ENCODE data around the gene AFMID.
"Not testable (repeated sequence)": the region's sequence is repeated elsewhere in the genome, so short reads cannot be mapped to it uniquely, and the experiment has no call there.

AFMID gene

DNA sequence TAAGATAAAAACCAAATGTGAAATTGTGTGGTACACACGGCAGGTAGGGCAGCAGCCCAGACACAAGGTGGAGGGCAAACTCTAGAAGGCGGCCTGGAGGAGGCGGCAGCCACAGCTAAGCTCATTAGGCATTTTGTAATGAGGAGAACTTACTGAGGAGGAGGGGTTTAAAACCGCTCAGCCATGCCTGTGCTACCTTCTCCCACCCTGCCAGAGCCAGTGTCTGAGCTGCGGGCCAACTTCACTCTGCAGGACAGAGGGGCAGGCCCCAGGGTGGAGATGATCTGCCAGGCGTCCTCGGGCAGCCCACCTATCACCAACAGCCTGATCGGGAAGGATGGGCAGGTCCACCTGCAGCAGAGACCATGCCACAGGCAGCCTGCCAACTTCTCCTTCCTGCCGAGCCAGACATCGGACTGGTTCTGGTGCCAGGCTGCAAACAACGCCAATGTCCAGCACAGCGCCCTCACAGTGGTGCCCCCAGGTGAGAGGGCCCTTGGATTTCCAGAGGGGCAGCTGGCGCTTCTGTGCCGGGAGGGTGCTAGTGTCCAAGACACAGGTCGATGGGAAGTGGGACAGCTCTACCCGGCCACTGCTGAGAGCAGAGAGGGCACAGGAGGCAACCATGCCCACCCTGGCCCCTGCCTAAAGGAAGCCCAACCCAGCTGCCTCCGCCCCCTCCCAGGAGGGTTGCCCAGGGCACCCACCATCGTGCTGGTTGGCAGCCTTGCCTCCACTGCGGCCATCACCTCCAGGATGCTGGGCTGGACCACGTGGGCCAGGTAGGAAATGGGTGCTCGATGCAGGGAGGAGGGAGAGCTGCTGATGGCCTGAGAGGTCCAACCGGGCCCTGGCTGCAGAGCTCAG lies 23.0 kb upstream of the AFMID start:
- Histone ChIP-seq H3K27me3 (ENCODE audit: control insufficient read depth in 1 of 2, insufficient read depth in 2 of 2, low read length in 2 of 2) (no peaks in the 10 kb centered on the region), H3K36me3 (ENCODE audit: insufficient read depth, low read length) (no peaks in the 10 kb centered on the region), H3K27ac (ENCODE audit: low read depth, low read length) (no peak overlapping the region), H3K9me3 (ENCODE audit: low read length) (no peaks in the 10 kb centered on the region), H3K9ac (ENCODE audit: low read length) (no peak overlapping the region), H3K4me3 (ENCODE audit: low read depth in 1 of 2, low read length in 2 of 2) (no peak overlapping the region), H3K4me1 (ENCODE audit: insufficient read depth, low read length) (peaks cover 3% of the 10 kb centered on the region)

GRCh38 chr17:78164748-78165607 lies 22.2 kb upstream of the AFMID start:
- Histone ChIP-seq H3K4me3 (ENCODE audit: low read depth in 1 of 2, low read length in 2 of 2) (no peak overlapping the region), H3K9me3 (ENCODE audit: low read length) (no peaks in the 10 kb centered on the region), H3K36me3 (ENCODE audit: insufficient read depth, low read length) (no peaks in the 10 kb centered on the region), H3K9ac (ENCODE audit: low read length) (no peak overlapping the region), H3K27me3 (ENCODE audit: control insufficient read depth in 1 of 2, insufficient read depth in 2 of 2, low read length in 2 of 2) (no peaks in the 10 kb centered on the region), H3K4me1 (ENCODE audit: insufficient read depth, low read length) (peaks cover 9% of the 10 kb centered on the region), H3K27ac (ENCODE audit: low read depth, low read length) (no peak overlapping the region)

GRCh38 chr17:78166416-78166815 lies 20.7 kb upstream of the AFMID start:
- no peaks in the 10 kb centered on the region for H3K27me3 ChIP-seq (ENCODE audit: control insufficient read depth in 1 of 2, insufficient read depth in 2 of 2, low read length in 2 of 2)
- H3K4me3 ChIP-seq (ENCODE audit: low read depth in 1 of 2, low read length in 2 of 2): no peak overlapping the region
- no peaks in the 10 kb centered on the region for H3K36me3 ChIP-seq (ENCODE audit: insufficient read depth, low read length)
- H3K9ac ChIP-seq (ENCODE audit: low read length): no peak overlapping the region
- peaks cover 10% of the 10 kb centered on the region for H3K4me1 ChIP-seq (ENCODE audit: insufficient read depth, low read length)
- no peak overlapping the region for H3K27ac ChIP-seq (ENCODE audit: low read depth, low read length)
- H3K9me3 ChIP-seq (ENCODE audit: low read length): no peaks in the 10 kb centered on the region

DNA sequence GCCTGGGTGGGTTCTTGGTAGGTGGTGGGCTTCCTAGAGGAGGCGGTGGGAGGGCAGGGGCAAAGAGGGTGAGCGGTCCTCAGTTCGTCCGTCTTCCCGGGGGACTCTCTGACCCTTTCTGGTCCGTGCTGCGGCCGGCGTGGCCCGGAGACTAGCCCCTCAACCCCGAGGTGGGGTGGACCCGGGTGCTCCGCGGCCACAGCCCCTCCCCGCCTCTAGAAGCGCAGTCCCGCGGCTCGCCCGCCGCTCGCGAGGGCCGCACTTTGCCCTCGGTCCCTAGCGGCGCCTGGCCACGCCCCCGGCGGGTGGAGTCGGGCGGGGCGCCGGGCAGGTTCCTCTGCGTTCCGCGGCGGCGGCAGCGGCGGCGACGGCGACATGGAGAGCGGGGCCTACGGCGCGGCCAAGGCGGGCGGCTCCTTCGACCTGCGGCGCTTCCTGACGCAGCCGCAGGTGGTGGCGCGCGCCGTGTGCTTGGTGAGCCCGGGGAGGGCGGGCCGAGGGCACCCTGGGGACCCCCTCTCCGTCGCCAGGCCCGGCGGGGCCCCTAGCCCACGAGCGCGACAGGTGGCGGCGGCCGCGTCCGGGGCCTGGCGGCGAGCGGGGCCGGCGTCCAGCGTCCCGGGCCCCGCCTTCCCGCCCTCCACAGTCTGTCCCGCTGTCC lies 18.8 kb upstream of the AFMID start, which contains the start of gene SYNGR2:
Gene SYNGR2, plus strand, starts transcription at position 340 of the 661 bp plus-strand sequence. Its CDS starts 36 bp downstream, at position 376.
- Histone ChIP-seq H3K4me1 (ENCODE audit: insufficient read depth, low read length) (peaks cover 26% of the 10 kb centered on the region), H3K9me3 (ENCODE audit: low read length) (no peaks in the 10 kb centered on the region), H3K9ac (ENCODE audit: low read length) (peak within 1 kb of the TSS; percentile 53), H3K36me3 (ENCODE audit: insufficient read depth, low read length) (no peaks in the 10 kb centered on the region), H3K27me3 (ENCODE audit: control insufficient read depth in 1 of 2, insufficient read depth in 2 of 2, low read length in 2 of 2) (no peaks in the 10 kb centered on the region), H3K27ac (ENCODE audit: low read depth, low read length) (peak within 1 kb of the TSS; percentile 44), H3K4me3 (ENCODE audit: low read depth in 1 of 2, low read length in 2 of 2) (peak within 1 kb of the TSS; percentile 60 to 74)

DNA sequence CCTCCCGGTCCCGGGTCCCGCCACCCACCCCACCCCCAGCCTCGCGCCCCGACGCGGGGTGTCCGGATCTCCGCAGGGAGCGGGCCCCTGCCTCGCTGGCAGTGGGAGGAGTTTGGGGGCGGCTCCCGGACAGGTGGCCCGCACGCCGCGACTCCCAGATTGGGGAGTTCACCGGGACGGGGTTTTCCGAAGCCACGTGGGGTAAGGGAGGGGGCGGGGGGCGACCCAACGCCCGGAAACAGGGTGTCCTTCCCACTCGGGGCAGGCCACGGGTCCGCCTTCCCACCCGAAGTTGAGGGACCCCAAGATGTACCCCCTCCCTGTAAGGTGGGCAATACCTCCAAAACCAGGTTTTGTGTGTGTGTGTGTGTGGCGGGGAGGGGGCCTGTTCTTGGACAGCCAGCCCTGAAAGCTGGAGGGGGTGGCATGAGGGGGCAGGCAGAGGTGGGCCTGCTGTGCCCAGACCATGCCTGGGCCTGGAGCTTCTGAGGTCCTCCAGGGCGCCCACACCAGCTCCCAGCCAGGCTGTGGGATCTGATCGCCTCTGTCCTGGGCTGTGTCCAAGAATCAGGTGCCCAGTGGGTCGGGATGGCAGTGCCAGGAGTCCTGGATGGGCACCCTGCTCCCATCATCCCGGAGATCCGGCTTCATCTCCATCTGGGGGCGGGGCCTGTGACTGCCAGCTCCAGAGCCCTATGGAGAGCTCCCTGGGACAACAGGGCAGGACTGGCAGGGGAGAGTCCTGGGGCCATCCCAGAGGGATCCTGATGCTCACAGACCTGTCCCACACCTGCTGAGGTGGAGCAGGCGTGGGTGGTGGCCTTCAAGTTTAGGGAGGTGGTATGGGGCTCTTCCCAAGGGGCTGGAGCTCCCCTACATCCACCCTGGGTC lies 18.0 kb upstream of the AFMID start:
- Histone ChIP-seq H3K4me1 (ENCODE audit: insufficient read depth, low read length) (peaks cover 29% of the 10 kb centered on the region), H3K4me3 (ENCODE audit: low read depth in 1 of 2, low read length in 2 of 2) (peak overlapping the region; percentile 60 to 74), H3K9ac (ENCODE audit: low read length) (peak overlapping the region; percentile 53)

GRCh38 chr17:78170692-78171590 lies 16.2 kb upstream of the AFMID start:
- peaks cover 41% of the 10 kb centered on the region for H3K4me1 ChIP-seq (ENCODE audit: insufficient read depth, low read length)
- H3K9ac ChIP-seq (ENCODE audit: low read length): no peak overlapping the region
- no peak overlapping the region for H3K27ac ChIP-seq (ENCODE audit: low read depth, low read length)
- H3K9me3 ChIP-seq (ENCODE audit: low read length): no peaks in the 10 kb centered on the region
- H3K4me3 ChIP-seq (ENCODE audit: low read depth in 1 of 2, low read length in 2 of 2): no peak overlapping the region
- no peaks in the 10 kb centered on the region for H3K36me3 ChIP-seq (ENCODE audit: insufficient read depth, low read length)
- no peaks in the 10 kb centered on the region for H3K27me3 ChIP-seq (ENCODE audit: control insufficient read depth in 1 of 2, insufficient read depth in 2 of 2, low read length in 2 of 2)

More for the DNA sequence above, 18.0 kb upstream of the AFMID start:
- H3K36me3 ChIP-seq (ENCODE audit: insufficient read depth, low read length): no peaks in the 10 kb centered on the region
- no peaks in the 10 kb centered on the region for H3K9me3 ChIP-seq (ENCODE audit: low read length)
- no peaks in the 10 kb centered on the region for H3K27me3 ChIP-seq (ENCODE audit: control insufficient read depth in 1 of 2, insufficient read depth in 2 of 2, low read length in 2 of 2)
- H3K27ac ChIP-seq (ENCODE audit: low read depth, low read length): peak overlapping the region; percentile 44

- H3K9me3 ChIP-seq (ENCODE audit: low read length); H3K27ac ChIP-seq (ENCODE audit: low read depth, low read length); H3K36me3 ChIP-seq (ENCODE audit: insufficient read depth, low read length); H3K27me3 ChIP-seq (ENCODE audit: control insufficient read depth in 1 of 2, insufficient read depth in 2 of 2, low read length in 2 of 2); H3K9ac ChIP-seq (ENCODE audit: low read length); H3K4me3 ChIP-seq (ENCODE audit: low read depth in 1 of 2, low read length in 2 of 2): not testable (repeated sequence)
- H3K4me1 ChIP-seq (ENCODE audit: insufficient read depth, low read length): peaks cover 49% of the 10 kb centered on the region
Measured at GRCh38 chr17:78171591-78172248, 15.4 kb upstream of the AFMID start.

DNA sequence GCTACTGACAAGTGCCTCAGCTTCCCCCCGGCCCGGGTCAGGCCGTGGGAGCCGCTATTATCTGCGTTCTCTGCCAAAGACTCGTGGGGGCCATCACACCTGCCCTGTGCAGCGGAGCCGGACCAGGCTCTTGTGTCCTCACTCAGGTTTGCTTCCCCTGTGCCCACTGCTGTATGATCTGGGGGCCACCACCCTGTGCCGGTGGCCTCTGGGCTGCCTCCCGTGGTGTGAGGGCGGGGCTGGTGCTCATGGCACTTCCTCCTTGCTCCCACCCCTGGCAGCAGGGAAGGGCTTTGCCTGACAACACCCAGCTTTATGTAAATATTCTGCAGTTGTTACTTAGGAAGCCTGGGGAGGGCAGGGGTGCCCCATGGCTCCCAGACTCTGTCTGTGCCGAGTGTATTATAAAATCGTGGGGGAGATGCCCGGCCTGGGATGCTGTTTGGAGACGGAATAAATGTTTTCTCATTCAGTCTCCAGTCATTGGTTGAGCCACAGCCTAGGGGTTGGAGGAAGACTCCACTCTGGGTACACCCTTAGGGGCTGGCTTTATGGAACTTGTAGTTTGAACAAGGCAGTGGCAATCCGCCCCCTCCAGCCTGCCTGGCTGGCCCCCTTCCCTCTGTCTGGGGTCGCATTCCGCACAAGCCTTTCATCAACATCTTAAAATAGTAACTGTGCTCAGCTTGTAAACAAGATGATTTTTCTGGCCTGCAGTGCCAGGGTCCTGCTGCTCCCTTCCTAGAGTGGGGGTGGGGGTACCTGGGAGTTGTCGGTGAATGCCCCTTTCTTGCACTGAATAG lies 14.7 kb upstream of the AFMID start:
- no peaks in the 10 kb centered on the region for H3K27me3 ChIP-seq (ENCODE audit: control insufficient read depth in 1 of 2, insufficient read depth in 2 of 2, low read length in 2 of 2)
- H3K27ac ChIP-seq (ENCODE audit: low read depth, low read length): peak overlapping the region; percentile 27
- H3K36me3 ChIP-seq (ENCODE audit: insufficient read depth, low read length): no peaks in the 10 kb centered on the region
- H3K9me3 ChIP-seq (ENCODE audit: low read length): no peaks in the 10 kb centered on the region
- no peak overlapping the region for H3K9ac ChIP-seq (ENCODE audit: low read length)
- H3K4me1 ChIP-seq (ENCODE audit: insufficient read depth, low read length): peaks cover 49% of the 10 kb centered on the region
- H3K4me3 ChIP-seq (ENCODE audit: low read depth in 1 of 2, low read length in 2 of 2): no peak overlapping the region

DNA sequence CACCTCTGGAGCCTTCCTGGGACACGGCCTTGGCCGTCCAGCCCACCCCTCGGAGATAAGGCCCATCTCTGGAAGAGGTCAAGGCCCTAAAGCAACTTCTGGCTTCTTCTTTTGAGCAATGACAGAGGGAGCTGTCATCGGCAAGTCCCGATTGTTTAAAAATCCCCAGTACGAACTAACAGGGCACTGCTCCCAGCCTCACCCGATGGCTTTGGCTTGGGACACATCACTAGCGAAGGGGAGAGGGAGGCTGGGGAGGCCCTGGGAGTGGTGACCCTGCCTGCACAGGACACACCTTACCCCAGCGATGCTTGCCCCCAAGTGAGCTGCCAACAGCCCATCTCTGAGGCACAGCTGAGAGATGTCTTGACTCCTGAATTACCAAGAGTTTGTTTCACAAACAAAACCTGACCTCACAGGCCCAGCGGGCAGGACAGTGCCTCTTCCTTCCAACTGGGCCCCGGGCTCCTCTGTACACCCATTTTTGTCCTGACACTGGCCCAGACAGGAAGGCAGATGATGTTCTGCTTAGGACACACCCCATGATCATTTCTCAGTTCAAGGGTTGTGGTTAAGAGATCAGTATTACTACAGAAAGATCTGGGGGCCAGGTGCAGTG lies 14.0 kb upstream of the AFMID start:
- Histone ChIP-seq H3K36me3 (ENCODE audit: insufficient read depth, low read length) (no peaks in the 10 kb centered on the region), H3K4me1 (ENCODE audit: insufficient read depth, low read length) (peaks cover 46% of the 10 kb centered on the region), H3K27ac (ENCODE audit: low read depth, low read length) (peak overlapping the region; percentile 27), H3K9ac (ENCODE audit: low read length) (no peak overlapping the region), H3K4me3 (ENCODE audit: low read depth in 1 of 2, low read length in 2 of 2) (no peak overlapping the region), H3K9me3 (ENCODE audit: low read length) (no peaks in the 10 kb centered on the region), H3K27me3 (ENCODE audit: control insufficient read depth in 1 of 2, insufficient read depth in 2 of 2, low read length in 2 of 2) (no peaks in the 10 kb centered on the region)
